ENCODE results near the gene APOD.

APOD gene

DNA sequence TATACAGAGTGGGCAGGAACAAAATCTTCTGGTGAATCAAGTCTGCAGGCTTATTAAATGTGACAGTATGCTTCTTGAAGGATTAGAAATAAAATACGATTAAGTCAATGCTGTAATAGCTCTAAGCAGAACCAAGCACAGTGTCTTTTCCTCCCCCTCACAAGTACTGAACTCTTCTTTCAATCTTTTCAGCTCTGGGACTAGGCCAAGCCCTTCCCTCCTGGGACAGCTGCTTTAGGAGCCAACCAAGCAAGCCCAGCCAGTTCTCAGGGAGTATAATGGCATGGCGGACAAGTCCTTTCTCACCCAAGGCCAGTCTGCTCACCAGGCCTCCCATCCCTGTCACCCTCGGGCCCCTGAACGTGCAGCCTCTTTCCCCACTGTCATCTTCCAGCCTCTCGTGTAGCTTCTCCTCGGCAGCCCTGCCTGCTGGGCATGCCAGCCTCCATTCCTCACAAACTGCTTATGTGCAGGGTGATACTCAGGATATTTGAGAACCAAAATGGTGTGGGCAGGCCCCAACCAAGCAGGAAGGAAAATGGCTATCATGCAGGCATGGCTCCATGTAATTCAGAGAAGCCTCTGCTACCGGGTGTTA lies 32.3 kb downstream of the APOD start:
- DNase-seq = no peak

- DNase-seq = no peak
These were observed 33.0 kb downstream of the APOD start for GRCh38 chr3:195550723-195551122.

DNA sequence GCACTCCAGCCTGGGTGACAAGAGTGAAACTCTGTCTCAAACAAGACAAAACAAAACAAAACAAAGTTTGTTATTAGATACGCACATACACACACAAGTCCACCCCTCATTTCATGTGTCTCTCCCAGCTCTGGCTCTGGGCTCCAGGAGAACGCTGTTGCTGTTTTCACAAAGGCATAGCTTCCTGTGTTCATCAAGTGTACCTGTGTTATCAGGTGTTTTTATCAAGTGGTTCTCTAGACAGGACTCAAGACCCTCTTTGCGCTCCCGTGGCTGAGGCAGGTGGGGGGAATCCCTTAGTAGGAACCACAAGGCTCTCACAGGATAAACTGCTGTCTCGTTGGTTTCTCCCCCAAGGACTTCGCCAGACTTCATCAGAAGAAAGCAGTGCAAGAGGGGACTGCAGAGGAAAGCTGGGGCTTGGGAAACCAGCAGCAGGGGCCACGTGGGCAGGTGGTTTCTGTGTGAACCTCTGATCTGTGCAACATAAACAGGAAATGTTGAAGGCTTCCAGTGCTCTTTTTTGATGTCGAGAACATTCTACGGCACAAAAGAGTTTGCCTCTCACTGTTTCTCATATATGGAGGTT lies 33.7 kb downstream of the APOD start:
- peak; percentile 77 for DNase-seq

GRCh38 chr3:195548987-195549386 lies 34.8 kb downstream of the APOD start:
- no peak for DNase-seq

- DNase-seq = no peak
These were observed 35.2 kb downstream of the APOD start for GRCh38 chr3:195548501-195548900.

GRCh38 chr3:195548006-195548405 lies 35.7 kb downstream of the APOD start:
- DNase-seq = no peak

- peak; percentile 42 for DNase-seq
These were observed 37.6 kb downstream of the APOD start for GRCh38 chr3:195546130-195546560.

GRCh38 chr3:195544634-195545033 lies 39.1 kb downstream of the APOD start:
- no peak for DNase-seq

DNA sequence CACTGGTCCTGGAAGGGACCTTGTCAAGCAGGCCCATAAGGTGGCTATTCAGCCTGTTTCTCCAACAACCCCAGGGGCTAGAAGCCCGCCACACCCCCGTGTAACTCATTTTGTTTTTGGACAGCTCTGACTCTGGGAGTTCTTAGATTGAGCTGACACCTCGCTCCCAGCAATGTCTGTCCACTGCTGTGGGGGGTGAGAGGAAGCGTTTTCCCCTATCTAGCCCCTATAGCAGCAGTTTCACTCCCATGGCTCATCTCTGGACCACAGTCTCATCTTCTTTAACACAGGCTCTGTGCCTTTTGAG lies 39.6 kb downstream of the APOD start:
- DNase-seq = no peak

- DNase-seq = no peak
These were observed 40.1 kb downstream of the APOD start for GRCh38 chr3:195543500-195544229.

DNA sequence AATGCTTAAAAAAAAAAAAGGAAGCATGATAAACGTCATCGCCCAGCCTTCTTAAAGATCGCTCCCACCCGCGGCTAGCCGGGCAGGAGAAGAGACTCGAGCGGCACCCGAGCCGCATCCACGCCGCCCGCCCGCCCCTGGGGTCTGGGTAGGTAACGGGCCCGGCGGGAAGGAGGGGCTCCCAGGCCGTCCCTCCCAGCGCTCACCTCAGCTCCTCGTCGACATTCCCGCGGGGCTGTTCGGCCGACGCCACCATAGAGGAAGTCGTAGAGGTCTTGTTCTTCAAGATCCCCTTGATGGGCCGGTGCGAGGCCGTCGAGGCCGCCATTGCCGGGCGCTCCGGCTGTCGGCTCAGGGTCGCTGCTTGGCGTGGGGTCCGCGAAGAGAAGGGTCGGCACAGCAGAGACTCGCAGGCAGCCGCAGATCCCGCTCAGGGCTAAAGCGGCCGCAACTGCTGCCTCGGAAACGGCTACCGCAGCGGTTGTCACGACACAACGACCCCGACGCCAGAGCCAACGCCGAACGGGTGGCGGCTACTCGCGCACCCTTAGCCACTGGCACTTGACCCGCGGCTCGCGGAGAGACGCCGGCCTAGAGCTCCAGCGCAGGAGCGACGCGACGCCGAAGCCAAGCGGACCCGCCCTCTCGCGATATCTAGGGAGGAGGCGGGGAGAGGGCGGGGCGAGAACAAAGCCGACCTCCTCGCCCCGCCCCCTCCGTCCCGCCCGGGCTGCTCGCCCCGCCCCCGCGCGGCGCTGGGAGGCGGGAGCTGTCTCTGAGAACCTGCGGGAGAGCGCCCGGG lies 40.8 kb downstream of the APOD start, which contains the start of gene PPP1R2:
Gene PPP1R2, minus strand, starts transcription at position 628 of the 802 bp plus-strand sequence. Its CDS starts 300 bp downstream, at position 328.
- DNase-seq = peak; percentile 94

- DNase-seq = no peak
These were observed 41.4 kb downstream of the APOD start for GRCh38 chr3:195542316-195542697.

DNA sequence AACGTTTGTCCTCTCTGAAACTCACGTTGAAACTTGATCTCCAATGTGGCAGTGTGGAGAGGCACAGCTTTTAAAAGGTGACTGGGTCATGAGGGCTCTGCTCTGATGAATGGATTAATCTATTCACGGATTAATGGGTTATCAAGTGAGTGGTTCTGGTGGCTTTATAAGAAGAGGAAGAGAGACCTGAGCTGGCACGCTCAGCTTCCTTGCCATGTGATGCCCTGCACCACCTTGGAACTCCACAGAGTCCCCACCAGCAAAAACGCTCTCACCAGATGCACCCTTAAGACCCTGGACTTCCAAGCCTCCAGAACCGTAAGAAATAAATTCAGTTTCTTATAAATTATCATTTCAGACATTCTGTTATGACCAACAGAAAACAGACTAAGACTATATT lies 43.2 kb downstream of the APOD start:
- no peak for DNase-seq

GRCh38 chr3:195540027-195540426 lies 43.7 kb downstream of the APOD start:
- DNase-seq = peak; percentile 55

DNA sequence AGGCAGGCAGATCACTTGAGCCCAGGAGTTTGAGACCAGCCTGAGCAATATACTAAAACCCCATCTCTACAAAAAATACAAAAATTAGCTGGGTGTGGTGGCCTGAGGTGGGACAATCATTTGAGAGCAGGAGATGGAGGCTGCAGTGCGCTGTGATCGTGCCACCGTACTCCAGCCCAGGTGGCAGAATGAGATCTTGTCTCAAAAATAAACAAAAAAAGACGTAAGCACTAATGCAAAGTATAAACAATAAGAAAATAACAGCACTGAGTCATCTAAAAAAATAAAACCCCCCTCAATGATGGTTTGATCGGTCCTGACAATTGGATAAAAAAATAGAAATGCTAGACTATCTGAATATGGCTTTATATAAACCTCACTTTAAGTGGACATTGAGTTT lies 44.3 kb downstream of the APOD start:
- no peak for DNase-seq

DNA sequence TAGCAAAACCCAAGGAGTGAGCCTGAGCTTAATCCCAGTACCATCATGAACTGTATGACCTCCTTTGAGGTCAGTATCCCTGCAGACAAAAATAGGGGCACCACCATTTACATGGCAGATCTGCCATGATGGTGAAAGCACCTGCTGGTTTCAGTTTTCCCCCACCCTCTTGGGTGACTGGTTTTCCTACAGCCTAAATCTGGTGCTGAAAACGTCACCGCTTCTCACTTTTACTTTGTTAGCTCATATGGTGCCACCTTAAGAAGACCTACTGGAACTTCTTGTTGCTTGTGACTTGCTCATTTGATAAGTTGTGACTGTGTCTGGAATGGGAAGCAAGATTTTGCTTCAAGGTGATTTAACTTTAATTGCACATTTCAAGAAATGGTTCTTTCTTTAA lies 45.7 kb downstream of the APOD start:
- peak; percentile 73 for DNase-seq

GRCh38 chr3:195535293-195535692 lies 48.4 kb downstream of the APOD start:
- DNase-seq = no peak

DNA sequence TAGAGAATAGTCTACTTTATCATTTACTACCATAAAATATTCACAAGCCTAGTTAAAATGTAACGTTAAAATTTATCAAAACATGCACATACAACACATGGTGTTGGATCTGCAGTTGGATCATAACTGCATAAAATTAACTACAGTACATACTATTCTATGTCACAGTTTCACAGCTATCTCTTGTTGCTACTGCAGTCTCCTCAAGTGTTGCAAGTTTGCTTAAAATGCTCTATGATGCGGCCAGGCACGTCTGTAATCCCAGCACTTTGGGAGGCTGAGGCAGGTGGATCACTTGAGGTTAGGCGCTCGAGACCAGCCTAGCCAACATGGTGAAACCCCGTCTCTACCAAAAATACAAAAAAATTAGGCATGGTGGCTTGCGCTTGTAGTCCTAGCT lies 50.9 kb downstream of the APOD start:
- DNase-seq = no peak

DNA sequence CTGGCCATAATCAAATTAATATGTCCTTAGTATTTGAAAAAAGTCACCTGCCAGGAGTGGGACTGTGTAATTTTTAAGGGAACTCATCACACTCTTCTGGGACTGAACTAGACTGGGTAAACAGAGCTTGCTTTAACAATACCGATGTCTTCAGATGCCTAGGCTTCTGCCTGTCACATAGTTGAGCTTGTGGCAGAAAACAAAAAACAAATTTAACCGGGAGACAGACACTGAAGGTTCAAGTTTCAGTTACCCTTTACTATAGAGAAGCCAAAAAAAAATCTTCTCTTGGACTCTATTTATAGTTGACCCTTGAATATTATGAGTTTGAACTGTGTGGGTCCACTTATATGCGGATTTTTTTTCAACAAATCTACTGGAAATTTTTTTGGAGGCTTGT lies 51.4 kb downstream of the APOD start:
- DNase-seq = no peak

- no peak for DNase-seq
These were observed 52.1 kb downstream of the APOD start for GRCh38 chr3:195531683-195532082.

- no peak for DNase-seq
These were observed 57.2 kb downstream of the APOD start for GRCh38 chr3:195526492-195526891.

DNA sequence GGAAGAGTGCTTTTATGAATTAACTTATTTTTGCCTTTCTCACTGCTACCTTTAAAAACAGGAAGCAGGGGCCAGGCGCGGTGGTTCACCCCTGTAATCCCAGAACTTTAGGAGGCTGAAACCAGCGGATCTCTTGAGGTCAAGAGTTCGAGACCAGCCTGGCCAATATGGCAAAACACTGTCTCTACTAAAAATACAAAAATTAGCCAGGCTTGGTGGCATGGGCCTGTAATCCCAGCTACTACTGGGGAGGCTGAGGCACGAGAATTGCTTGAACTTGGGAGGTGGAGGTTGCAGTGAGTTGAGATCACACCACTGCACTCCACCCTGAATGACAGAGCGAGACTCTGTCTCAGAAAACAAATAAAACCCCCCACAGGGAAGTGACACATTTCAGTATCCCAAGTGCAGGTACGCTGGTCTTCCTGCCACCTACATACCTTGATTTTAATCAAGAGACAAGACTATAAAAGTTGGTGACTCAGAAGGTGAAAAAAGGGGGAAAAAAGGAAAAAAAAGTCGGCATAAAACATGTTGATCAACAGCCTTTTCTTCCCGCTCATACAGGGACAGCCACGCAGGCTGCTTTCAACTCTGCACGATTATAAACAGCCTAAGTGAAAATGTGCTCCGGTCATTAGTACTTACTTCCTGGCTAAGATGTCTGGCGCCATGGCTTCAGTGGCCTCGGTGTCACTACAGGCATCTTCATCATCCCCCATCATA lies 59.4 kb downstream of the APOD start:
- DNase-seq = peak; percentile 49
